Left lobe of liver (tissue), 1 donor: ENCODE results near the gene PLAC1. TPM values are rescaled to one million over a fixed set of nuclear protein-coding genes. Genes with fewer than 3 reads are reported as not detected.

Source experiments
- total RNA-seq: library from RNA; stranded (reverse); gene quantifications from one replicate; pipeline ENCODE4 v1.2.1, GENCODE V29; 2021
- donor health status: DM: no; HTN: yes; CAD: no.

Gene PLAC1
- total RNA-seq, 1 donor from 2014 or later: not detected

Other genes starting within 250 kb of the PLAC1 start
- gene HPRT1, start 198.3 kb downstream of the PLAC1 start, total RNA-seq: 6.8 TPM
- gene PABIR2, start 138.7 kb upstream of the PLAC1 start, total RNA-seq: 4.8 TPM